GM12872 (cell line): Measurements from ENCODE around the gene PDE7B.

Experiments used
- TF ChIP-seq, protein P1 (sequence below): IDR thresholded peaks from 3 replicates; pipeline ENCODE4 v1.5.1; 2011; ENCODE audit warnings: low read depth, mild to moderate bottlenecking, low read length, moderate library complexity; ENCODE audit not compliant: insufficient read depth

The PDE7B gene

GRCh38 chr6:136083540-136083939 is 232.0 kb downstream of the PDE7B start:
- TF ChIP-seq, protein P1, sequence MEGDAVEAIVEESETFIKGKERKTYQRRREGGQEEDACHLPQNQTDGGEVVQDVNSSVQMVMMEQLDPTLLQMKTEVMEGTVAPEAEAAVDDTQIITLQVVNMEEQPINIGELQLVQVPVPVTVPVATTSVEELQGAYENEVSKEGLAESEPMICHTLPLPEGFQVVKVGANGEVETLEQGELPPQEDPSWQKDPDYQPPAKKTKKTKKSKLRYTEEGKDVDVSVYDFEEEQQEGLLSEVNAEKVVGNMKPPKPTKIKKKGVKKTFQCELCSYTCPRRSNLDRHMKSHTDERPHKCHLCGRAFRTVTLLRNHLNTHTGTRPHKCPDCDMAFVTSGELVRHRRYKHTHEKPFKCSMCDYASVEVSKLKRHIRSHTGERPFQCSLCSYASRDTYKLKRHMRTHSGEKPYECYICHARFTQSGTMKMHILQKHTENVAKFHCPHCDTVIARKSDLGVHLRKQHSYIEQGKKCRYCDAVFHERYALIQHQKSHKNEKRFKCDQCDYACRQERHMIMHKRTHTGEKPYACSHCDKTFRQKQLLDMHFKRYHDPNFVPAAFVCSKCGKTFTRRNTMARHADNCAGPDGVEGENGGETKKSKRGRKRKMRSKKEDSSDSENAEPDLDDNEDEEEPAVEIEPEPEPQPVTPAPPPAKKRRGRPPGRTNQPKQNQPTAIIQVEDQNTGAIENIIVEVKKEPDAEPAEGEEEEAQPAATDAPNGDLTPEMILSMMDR: no peak

GRCh38 chr6:136084403-136084802 is 232.9 kb downstream of the PDE7B start:
- TF ChIP-seq, protein P1: no peak

DNA sequence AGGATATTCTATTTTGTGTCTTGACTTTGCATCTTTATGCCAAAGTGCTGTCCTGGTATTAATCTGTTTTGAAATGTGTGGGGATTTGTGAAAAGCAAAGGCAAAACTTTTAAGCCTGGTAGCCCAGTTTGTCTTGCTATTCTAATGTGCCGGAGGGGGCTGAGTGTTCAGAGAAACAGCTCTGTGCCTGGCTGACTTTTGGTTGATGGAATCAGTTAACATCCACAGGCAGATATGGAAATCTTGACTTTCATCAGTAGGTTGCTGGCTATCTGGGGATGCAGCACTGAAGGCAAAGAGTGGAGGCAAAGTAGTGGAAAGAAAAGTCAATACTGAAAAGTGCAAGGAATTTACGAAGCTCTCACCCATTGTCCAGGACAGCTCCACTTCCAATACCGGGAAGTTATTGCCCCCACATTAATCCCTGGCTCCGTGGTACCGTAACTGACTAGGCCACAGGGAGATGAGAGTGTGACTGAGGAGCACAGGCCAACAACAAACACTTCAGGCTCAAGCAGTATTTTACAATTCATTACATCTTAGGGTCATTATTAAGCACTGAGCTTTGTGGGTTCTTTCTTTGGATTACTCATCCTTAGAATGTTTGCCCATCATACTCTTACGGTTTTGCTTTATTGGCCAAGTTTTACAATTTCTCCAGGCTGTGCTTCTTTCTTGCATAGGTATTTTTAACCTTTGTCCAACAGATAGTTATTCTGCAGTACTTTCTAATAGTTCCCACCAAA is 234.0 kb downstream of the PDE7B start:
- TF ChIP-seq, protein P1: no peak

- TF ChIP-seq, protein P1: no peak
Measured at GRCh38 chr6:136086686-136087085, 235.2 kb downstream of the PDE7B start.

GRCh38 chr6:136087986-136088385 is 236.5 kb downstream of the PDE7B start:
- TF ChIP-seq, protein P1: no peak

DNA sequence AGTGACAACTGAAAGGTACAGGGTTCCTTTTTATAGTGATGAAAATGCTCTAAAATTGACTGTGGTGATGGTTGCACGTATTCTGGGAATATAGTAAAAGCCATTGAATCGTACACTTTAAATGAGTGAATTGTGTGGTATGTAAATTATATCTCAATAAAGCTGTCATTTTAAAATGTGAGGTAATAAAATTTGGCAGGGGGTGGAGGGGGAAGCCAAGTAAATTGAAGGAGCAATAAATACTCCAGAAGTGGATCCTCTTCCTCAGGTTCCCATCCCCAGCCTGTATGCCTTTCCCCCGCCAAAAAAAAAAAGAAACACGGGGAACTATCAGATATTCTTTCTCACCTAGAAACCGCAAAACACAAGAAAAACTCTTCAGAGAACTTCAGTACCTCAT is 237.2 kb downstream of the PDE7B start:
- TF ChIP-seq, protein P1: no peak

GRCh38 chr6:136089876-136090275 is 238.4 kb downstream of the PDE7B start:
- TF ChIP-seq, protein P1: no peak

DNA sequence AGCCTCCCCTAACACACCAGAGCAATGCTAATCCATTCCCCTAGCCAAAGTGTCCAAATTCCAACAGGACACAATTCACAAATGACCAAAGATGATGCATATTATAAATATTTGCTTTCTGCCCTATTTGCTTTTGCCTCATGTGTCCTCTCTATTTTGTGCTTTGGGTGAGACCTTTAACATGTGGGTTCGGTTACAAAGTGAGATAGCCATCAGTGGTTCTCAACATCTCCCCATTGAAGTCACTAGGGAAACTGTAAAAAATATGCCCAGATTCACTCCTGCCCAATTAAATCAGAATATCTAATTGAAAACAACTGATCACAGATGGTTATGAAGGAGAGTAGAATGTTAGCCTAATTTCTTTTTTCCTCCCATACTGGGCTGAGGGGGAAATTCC is 239.4 kb downstream of the PDE7B start:
- TF ChIP-seq, protein P1: no peak
